ENCODE measurements around the gene SMIM32. TPM values are rescaled to one million over a fixed set of nuclear protein-coding genes. Genes with fewer than 3 reads are reported as not detected.

Gene SMIM32
- total and polyA plus RNA-seq, 7 donors: 0.06 to 0.82 (median 0.23) TPM; not detected in 3

GRCh38 chr5:136169218-136169617 is 23.7 kb downstream of the SMIM32 start:
- ATAC-seq (no peak), DNase-seq (no peak)
- intact Hi-C loops (cut with DNase I): no loop called here
- Histone ChIP-seq H3K36me3 (ENCODE audit: insufficient read depth in 1 of 2, low read depth in 1 of 2) (peaks cover 0 to 53% of the 10 kb centered on the region in 2 donors), H3K27ac (no peak overlapping the region), H3K27me3 (ENCODE audit: insufficient read depth in 3 of 3, low read length in 2 of 3) (no peaks in the 10 kb centered on the region), H3K9me3 (no peaks in the 10 kb centered on the region), H3K4me3 (no peak overlapping the region), H3K4me1 (no peaks in the 10 kb centered on the region)
- no peak for TF ChIP-seq CTCF (IDR thresholded peaks at IDR 0.05)
- WGBS, 3 donors: 98 to 100% (median 98%) methylated on average over 3 of the region's 3 CpGs

GRCh38 chr5:136166909-136167308 is 26.1 kb downstream of the SMIM32 start:
- DNase-seq (no peak), ATAC-seq (no peak)
- H3K27ac ChIP-seq: no peak overlapping the region
- no peak for TF ChIP-seq CTCF (IDR thresholded peaks at IDR 0.05)
- no peaks in the 10 kb centered on the region for H3K27me3 ChIP-seq (ENCODE audit: insufficient read depth in 3 of 3, low read length in 2 of 3)
- H3K9me3 ChIP-seq: no peaks in the 10 kb centered on the region
- 73 to 88% (median 76%) methylated on average over 4 of the region's 4 CpGs for WGBS, 3 donors
- no peaks in the 10 kb centered on the region for H3K4me1 ChIP-seq
- no peak overlapping the region for H3K4me3 ChIP-seq
- intact Hi-C loops (cut with DNase I): no loop called here
- H3K36me3 ChIP-seq (ENCODE audit: insufficient read depth in 1 of 2, low read depth in 1 of 2): peaks cover 0 to 48% of the 10 kb centered on the region in 2 donors

- H3K4me3 ChIP-seq: no peak overlapping the region
- no peaks in the 10 kb centered on the region for H3K9me3 ChIP-seq
- intact Hi-C loops (cut with DNase I): no loop called here
- no peak for ATAC-seq
- no peak for TF ChIP-seq CTCF (IDR thresholded peaks at IDR 0.05)
- 93 to 100% (median 94%) methylated on average over 1 of the region's 1 CpG for WGBS, 3 donors
- H3K36me3 ChIP-seq (ENCODE audit: insufficient read depth in 1 of 2, low read depth in 1 of 2): peaks cover 0 to 55% of the 10 kb centered on the region in 2 donors
- no peak for DNase-seq
- no peaks in the 10 kb centered on the region for H3K27me3 ChIP-seq (ENCODE audit: insufficient read depth in 3 of 3, low read length in 2 of 3)
- H3K27ac ChIP-seq: no peak overlapping the region
- peaks cover 4% of the 10 kb centered on the region for H3K4me1 ChIP-seq
Observed at GRCh38 chr5:136164226-136164625, 28.7 kb downstream of the SMIM32 start.

DNA sequence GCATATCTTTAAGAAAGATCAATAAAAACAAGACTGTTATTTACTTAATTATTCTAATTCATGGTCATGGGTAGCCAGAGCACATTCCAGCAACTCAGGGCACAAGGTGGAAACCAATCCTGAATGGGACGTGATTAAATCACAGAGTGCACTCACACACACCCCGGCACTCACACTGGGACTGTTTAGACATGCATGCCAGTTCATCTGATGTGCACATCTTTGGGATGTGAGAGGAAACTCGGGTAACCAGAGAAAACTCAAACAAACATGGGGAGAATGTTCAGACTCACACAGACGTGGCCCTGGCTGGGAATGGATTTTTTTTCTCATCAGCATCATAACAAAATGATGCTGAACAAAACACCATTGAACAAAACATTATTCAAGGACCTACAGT is 31.0 kb downstream of the SMIM32 start:
- intact Hi-C loops (cut with DNase I): no loop called here
- Histone ChIP-seq H3K27me3 (ENCODE audit: insufficient read depth in 3 of 3, low read length in 2 of 3) (no peaks in the 10 kb centered on the region), H3K36me3 (ENCODE audit: insufficient read depth in 1 of 2, low read depth in 1 of 2) (peaks cover 0 to 48% of the 10 kb centered on the region in 2 donors), H3K4me1 (peaks cover 4% of the 10 kb centered on the region), H3K9me3 (no peaks in the 10 kb centered on the region), H3K4me3 (no peak overlapping the region), H3K27ac (no peak overlapping the region)
- ATAC-seq (no peak), DNase-seq (no peak)
- TF ChIP-seq CTCF (IDR thresholded peaks at IDR 0.05): no peak
- 38 to 47% (median 38%) methylated on average over 4 of the region's 4 CpGs for WGBS, 3 donors

DNA sequence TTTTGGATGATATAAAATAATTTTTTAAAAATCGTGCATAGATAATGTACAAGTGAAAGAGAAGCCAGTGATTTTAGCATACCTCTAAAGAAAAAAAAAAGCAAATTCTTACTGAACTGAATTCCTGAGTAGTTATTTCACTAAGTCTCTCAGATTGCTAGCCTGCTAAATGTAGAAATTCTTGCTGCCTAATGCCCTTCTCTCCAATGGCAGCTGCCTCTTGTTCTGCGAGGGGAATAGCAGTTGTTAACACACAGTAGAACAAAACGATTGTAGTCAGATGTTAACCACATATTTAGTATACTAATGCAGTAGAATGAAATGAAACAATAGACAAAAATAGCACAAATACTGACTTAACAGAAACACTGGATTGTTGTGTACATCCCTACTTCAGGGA is 33.5 kb downstream of the SMIM32 start:
- Histone ChIP-seq H3K4me3 (no peak overlapping the region), H3K9me3 (no peaks in the 10 kb centered on the region), H3K4me1 (peaks cover 15% of the 10 kb centered on the region), H3K27me3 (ENCODE audit: insufficient read depth in 3 of 3, low read length in 2 of 3) (no peaks in the 10 kb centered on the region), H3K27ac (no peak overlapping the region), H3K36me3 (ENCODE audit: insufficient read depth in 1 of 2, low read depth in 1 of 2) (peaks cover 0 to 56% of the 10 kb centered on the region in 2 donors)
- DNase-seq: no peak
- no peak for TF ChIP-seq CTCF (IDR thresholded peaks at IDR 0.05)
- ATAC-seq: no peak
- intact Hi-C loops (cut with DNase I): no loop called here
- 35 to 46% (median 39%) methylated on average over 3 of the region's 3 CpGs for WGBS, 3 donors

All from psoas muscle (tissue), 8 donors.